ENCODE data around the gene NUP210.

The NUP210 gene

GRCh38 chr3:13300546-13301285 is 119.4 kb downstream of the NUP210 start:
- no peaks in the 10 kb centered on the region for H3K36me3 ChIP-seq (ENCODE audit: insufficient read depth, low read length)
- H3K4me3 ChIP-seq = no peak overlapping the region
- no peak overlapping the region for H3K27ac ChIP-seq
- TF ChIP-seq POLR2AphosphoS5 (IDR thresholded peaks at IDR 0.05; ENCODE audit: borderline replicate concordance, low read depth, low read length) = no peak
- no peak for TF ChIP-seq FOXP2 (optimal IDR thresholded peaks at IDR 0.05; ENCODE audit: control extremely low read depth, extremely low read length, insufficient read depth)
- no peaks in the 10 kb centered on the region for H3K9me3 ChIP-seq (ENCODE audit: low read depth, low read length)
- no peak overlapping the region for H3K9ac ChIP-seq (ENCODE audit: insufficient read length)
- DNase-seq (ENCODE audit: low read depth, low spot score) = no peak

- TF ChIP-seq POLR2AphosphoS5 (IDR thresholded peaks at IDR 0.05; ENCODE audit: borderline replicate concordance, low read depth, low read length) (no peak), FOXP2 (optimal IDR thresholded peaks at IDR 0.05; ENCODE audit: control extremely low read depth, extremely low read length, insufficient read depth) (no peak), EZH2 (IDR thresholded peaks at IDR 0.05) (no peak)
- no peak for DNase-seq (ENCODE audit: low read depth, low spot score)
- H3K9ac ChIP-seq (ENCODE audit: insufficient read length) = no peak overlapping the region
These were observed 120.5 kb downstream of the NUP210 start for GRCh38 chr3:13299531-13300155.

GRCh38 chr3:13296662-13297061 is 123.5 kb downstream of the NUP210 start:
- no peaks in the 10 kb centered on the region for H3K9me3 ChIP-seq (ENCODE audit: low read depth, low read length)
- no peak overlapping the region for H3K4me3 ChIP-seq
- no peaks in the 10 kb centered on the region for H3K36me3 ChIP-seq (ENCODE audit: insufficient read depth, low read length)
- no peak overlapping the region for H3K27ac ChIP-seq
- no peak for DNase-seq (ENCODE audit: low read depth, low spot score)
- TF ChIP-seq FOXP2 (optimal IDR thresholded peaks at IDR 0.05; ENCODE audit: control extremely low read depth, extremely low read length, insufficient read depth) (no peak), POLR2AphosphoS5 (IDR thresholded peaks at IDR 0.05; ENCODE audit: borderline replicate concordance, low read depth, low read length) (no peak), EZH2 (IDR thresholded peaks at IDR 0.05) (no peak)
- H3K9ac ChIP-seq (ENCODE audit: insufficient read length) = no peak overlapping the region

More at GRCh38 chr3:13299531-13300155, 120.5 kb downstream of the NUP210 start:
- Histone ChIP-seq H3K27ac (no peak overlapping the region), H3K36me3 (ENCODE audit: insufficient read depth, low read length) (no peaks in the 10 kb centered on the region), H3K4me3 (no peak overlapping the region), H3K9me3 (ENCODE audit: low read depth, low read length) (no peaks in the 10 kb centered on the region)

- H3K9me3 ChIP-seq (ENCODE audit: low read depth, low read length) = no peaks in the 10 kb centered on the region
- TF ChIP-seq FOXP2 (optimal IDR thresholded peaks at IDR 0.05; ENCODE audit: control extremely low read depth, extremely low read length, insufficient read depth) (no peak), POLR2AphosphoS5 (IDR thresholded peaks at IDR 0.05; ENCODE audit: borderline replicate concordance, low read depth, low read length) (no peak), EZH2 (IDR thresholded peaks at IDR 0.05) (no peak)
- H3K36me3 ChIP-seq (ENCODE audit: insufficient read depth, low read length) = no peaks in the 10 kb centered on the region
- H3K4me3 ChIP-seq = no peak overlapping the region
- H3K9ac ChIP-seq (ENCODE audit: insufficient read length) = no peak overlapping the region
- DNase-seq (ENCODE audit: low read depth, low spot score) = no peak
- no peak overlapping the region for H3K27ac ChIP-seq
These were observed 125.4 kb downstream of the NUP210 start for GRCh38 chr3:13294442-13295351.

- TF ChIP-seq FOXP2 (optimal IDR thresholded peaks at IDR 0.05; ENCODE audit: control extremely low read depth, extremely low read length, insufficient read depth) = no peak
- no peak for TF ChIP-seq POLR2AphosphoS5 (IDR thresholded peaks at IDR 0.05; ENCODE audit: borderline replicate concordance, low read depth, low read length)
- TF ChIP-seq EZH2 (IDR thresholded peaks at IDR 0.05) = no peak
- Histone ChIP-seq H3K9ac (ENCODE audit: insufficient read length) (no peak overlapping the region), H3K27ac (no peak overlapping the region), H3K4me3 (no peak overlapping the region), H3K36me3 (ENCODE audit: insufficient read depth, low read length) (no peaks in the 10 kb centered on the region), H3K9me3 (ENCODE audit: low read depth, low read length) (no peaks in the 10 kb centered on the region)
- no peak for DNase-seq (ENCODE audit: low read depth, low spot score)
These were observed 127.7 kb downstream of the NUP210 start for GRCh38 chr3:13292375-13292774.

- Histone ChIP-seq H3K9me3 (ENCODE audit: low read depth, low read length) (no peaks in the 10 kb centered on the region), H3K27ac (no peak overlapping the region), H3K36me3 (ENCODE audit: insufficient read depth, low read length) (no peaks in the 10 kb centered on the region), H3K4me3 (no peak overlapping the region), H3K9ac (ENCODE audit: insufficient read length) (no peak overlapping the region)
- TF ChIP-seq FOXP2 (optimal IDR thresholded peaks at IDR 0.05; ENCODE audit: control extremely low read depth, extremely low read length, insufficient read depth) = no peak
- no peak for TF ChIP-seq POLR2AphosphoS5 (IDR thresholded peaks at IDR 0.05; ENCODE audit: borderline replicate concordance, low read depth, low read length)
- TF ChIP-seq EZH2 (IDR thresholded peaks at IDR 0.05) = no peak
- DNase-seq (ENCODE audit: low read depth, low spot score) = no peak
These were observed 129.2 kb downstream of the NUP210 start for GRCh38 chr3:13290941-13291340.

GRCh38 chr3:13289771-13290285 is 130.3 kb downstream of the NUP210 start:
- Histone ChIP-seq H3K9me3 (ENCODE audit: low read depth, low read length) (no peaks in the 10 kb centered on the region), H3K4me3 (no peak overlapping the region), H3K9ac (ENCODE audit: insufficient read length) (no peak overlapping the region), H3K27ac (no peak overlapping the region), H3K36me3 (ENCODE audit: insufficient read depth, low read length) (no peaks in the 10 kb centered on the region)
- TF ChIP-seq POLR2AphosphoS5 (IDR thresholded peaks at IDR 0.05; ENCODE audit: borderline replicate concordance, low read depth, low read length) = no peak
- no peak for TF ChIP-seq FOXP2 (optimal IDR thresholded peaks at IDR 0.05; ENCODE audit: control extremely low read depth, extremely low read length, insufficient read depth)
- TF ChIP-seq EZH2 (IDR thresholded peaks at IDR 0.05) = no peak
- no peak for DNase-seq (ENCODE audit: low read depth, low spot score)

Data from SK-N-MC (cell line).